GM10266 (cell line): ENCODE measurements around the gene GKN1.
A peak's percentile ranks its signal among the peaks of the same experiment; 100 is the strongest.
"Not testable (repeated sequence)": the region's sequence is repeated elsewhere in the genome, so short reads cannot be mapped to it uniquely, and the experiment has no call there.

Experiments
- DNase-seq: peaks from one replicate; pipeline ENCODE4 v3.0.0; 2012; ENCODE audit errors: extremely low spot score
- CTCF ChIP-seq: IDR thresholded peaks from 2 replicates; pipeline ENCODE4 v1.5.1; 2012; ENCODE audit warnings: mild to moderate bottlenecking, low read depth; ENCODE audit not compliant: control insufficient read depth, insufficient read depth; ENCODE audit errors: missing control alignments

The GKN1 gene

DNA sequence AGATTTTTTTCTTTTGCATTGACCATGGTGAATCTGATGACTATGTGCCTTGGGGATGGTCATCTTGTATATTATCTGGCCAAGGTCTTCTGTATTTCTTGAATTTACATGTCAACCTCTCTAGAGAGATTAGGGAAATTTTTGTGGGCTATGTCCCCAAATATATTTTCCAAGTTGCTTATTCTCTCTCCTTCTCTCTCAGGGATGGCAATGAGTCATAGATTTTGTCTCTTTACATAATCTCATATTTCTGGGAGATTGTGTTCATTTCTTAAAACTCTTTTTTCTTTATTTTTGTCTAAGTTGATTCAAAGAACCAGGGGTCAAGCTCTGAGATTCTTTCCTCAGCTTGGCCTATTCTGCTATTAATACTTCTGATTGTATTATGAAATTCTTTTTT lies 31.6 kb upstream of the GKN1 start:
- no peak for DNase-seq
- TF ChIP-seq CTCF, result no peak

GRCh38 chr2:68943581-68944568 lies 30.6 kb upstream of the GKN1 start:
- peak; percentile 40 for DNase-seq

DNA sequence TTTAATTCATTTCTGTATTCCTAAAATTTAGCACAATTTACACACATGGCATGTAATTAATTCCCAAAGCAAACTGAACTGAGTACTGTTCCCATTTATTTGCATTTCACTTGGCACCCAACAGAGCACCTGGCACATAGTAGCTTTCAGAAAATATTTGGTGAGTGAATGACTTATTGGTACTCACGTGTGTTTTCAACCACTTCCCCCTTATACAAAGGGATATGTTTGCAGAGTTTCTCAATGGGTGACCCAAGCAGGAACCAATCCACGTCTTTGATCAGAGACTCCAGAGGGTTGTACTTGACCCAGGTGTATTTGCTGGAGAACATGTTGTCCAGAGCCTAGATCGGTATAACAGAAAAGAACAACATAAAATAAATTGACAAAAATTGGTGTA lies 28.3 kb upstream of the GKN1 start:
- TF ChIP-seq CTCF, result no peak
- no peak for DNase-seq

More at GRCh38 chr2:68943581-68944568, 30.6 kb upstream of the GKN1 start:
- TF ChIP-seq CTCF, result peak; percentile 74

DNA sequence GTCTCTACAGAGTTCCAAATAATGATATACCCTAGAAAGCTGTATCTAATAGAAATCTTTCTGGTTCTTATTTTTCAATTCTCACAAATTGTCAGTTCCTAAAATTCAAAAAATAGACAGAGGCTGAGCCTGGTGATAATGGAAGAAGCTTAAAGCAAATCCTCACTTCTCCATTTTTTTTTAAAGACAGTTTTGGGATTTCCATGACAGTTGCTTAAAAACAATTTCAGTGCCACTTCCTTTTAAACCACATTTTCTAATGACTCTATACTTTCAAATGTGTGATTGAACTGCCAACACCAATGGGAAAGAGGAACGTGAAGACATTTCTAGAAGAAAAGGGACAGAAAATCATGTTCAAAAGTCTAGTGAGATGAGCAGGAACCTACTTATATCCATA lies 25.7 kb upstream of the GKN1 start:
- DNase-seq, result no peak

DNA sequence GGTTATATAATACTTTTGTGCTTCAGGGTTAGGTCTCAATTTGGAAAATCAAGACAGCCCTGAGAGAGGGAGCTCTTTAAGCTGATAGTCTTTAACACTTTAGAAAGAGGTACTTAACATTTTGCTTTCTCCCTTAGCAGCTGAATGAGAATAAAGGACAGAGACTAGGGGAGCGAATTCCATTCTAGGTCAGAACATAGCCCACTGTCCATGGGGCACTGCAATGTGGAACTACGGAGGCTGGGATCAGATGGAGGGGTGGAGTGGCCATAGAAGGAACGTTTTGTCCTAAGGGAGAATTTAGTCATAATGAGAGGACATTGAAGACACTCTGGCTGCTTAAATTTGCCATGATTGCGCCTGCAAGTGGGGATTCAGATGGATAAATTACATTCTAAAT lies 22.5 kb upstream of the GKN1 start:
- no peak for TF ChIP-seq CTCF
- no peak for DNase-seq

More for the DNA sequence above, 25.7 kb upstream of the GKN1 start:
- TF ChIP-seq CTCF, result no peak

- TF ChIP-seq CTCF, result no peak
- DNase-seq, result no peak
Measured at GRCh38 chr2:68952887-68953521, 21.4 kb upstream of the GKN1 start, which contains the start of gene GKN2. TSS of gene GKN2 (minus strand) at chr2:68952893. CDS start at chr2:68952861, 32 bp downstream.

DNA sequence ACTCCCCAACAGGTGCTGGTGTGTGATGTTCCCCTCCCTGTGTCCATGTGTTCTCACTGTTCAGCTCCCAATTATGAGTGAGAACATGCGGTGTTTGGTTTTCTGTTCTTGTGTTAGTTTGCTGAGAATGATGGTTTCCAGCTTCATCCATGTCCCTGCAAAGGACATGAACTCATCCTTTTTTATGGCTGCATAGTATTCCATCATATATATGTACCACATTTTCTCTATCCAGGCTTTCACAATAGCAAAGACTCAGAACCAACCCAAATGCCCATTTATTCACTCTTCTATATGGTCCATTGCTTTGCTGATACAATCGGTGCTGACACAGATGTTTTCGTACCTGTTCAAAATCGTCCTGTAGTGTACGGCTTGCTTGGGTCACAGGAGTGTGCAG lies 19.0 kb upstream of the GKN1 start:
- DNase-seq, result not testable (repeated sequence)
